Ovary (tissue), 10 donors: ENCODE results near the gene EXOC3L1. TPM values are rescaled to one million over a fixed set of nuclear protein-coding genes. Genes with fewer than 3 reads are reported as not detected.

Experiments
- DNase-seq, 5 donors: peaks; one replicate each; pipeline ENCODE4 v3.0.0-alpha.2; 2019 to 2020
- H3K27ac ChIP-seq, 2 donors: fragments of 200-600 bp; one replicate each; pipeline versions ENCODE4 v1.5.1 to v1.8.0; 2019 to 2022
- H3K27me3 ChIP-seq: fragments of 200-600 bp; one replicate; pipeline ENCODE4 v1.8.0; 2022
- H3K36me3 ChIP-seq: fragments of 200-600 bp; sonication (generic); one replicate; pipeline ENCODE4 v1.5.1; 2019
- H3K4me1 ChIP-seq: one replicate; pipeline ENCODE4 v1.8.1; 2013; ENCODE audit warnings: mild to moderate bottlenecking, moderate library complexity; ENCODE audit not compliant: insufficient read depth
- H3K4me3 ChIP-seq: fragments of 200-600 bp; sonication (generic); one replicate; pipeline ENCODE4 v1.5.1; 2017
- H3K9me3 ChIP-seq, 2 donors: fragments of 200-600 bp in 1 of 2; sonication (generic) in 1 of 2; one replicate each; pipeline versions ENCODE4 v1.5.1 to v1.8.1; 2013 to 2019; ENCODE audit warnings: mild to moderate bottlenecking in 1 of 2, moderate library complexity in 1 of 2
- CTCF ChIP-seq, 3 donors: fragments of 450-650 bp in 2 of 3; fragments of 200-600 bp in 1 of 3; IDR thresholded peaks; one replicate each; pipeline versions ENCODE4 v1.5.1 to v1.8.0; 2016 to 2022; ENCODE audit warnings: antibody characterized with exemption in 3 of 3, mild to moderate bottlenecking in 1 of 3
- EP300 ChIP-seq: sonication (generic); formaldehyde crosslinking; IDR thresholded peaks from one replicate; pipeline ENCODE4 v1.6.1; 2017; ENCODE audit warnings: antibody characterized with exemption
- POLR2A ChIP-seq: fragments of 450-650 bp; IDR thresholded peaks from one replicate; pipeline ENCODE4 v1.6.1; 2017; ENCODE audit warnings: antibody characterized with exemption, mild to moderate bottlenecking, moderate library complexity
- WGBS, 3 donors: extraction: QIAGEN DNeasy Blood & Tissue Kit in 1 of 3; methylation state at CpG; one replicate each; pipeline versions ENCODE4 v1.1.5 to v1.1.7; 2013 to 2017; 5-methylcytosine and 5-hydroxymethylcytosine counted together
- intact Hi-C, 4 donors: fragments of 100-400 bp; cut with DNase I; formaldehyde crosslinking; loops; one replicate each; pipeline versions ENCODE4 v1.11.0 to v1.15.1; 2022 to 2023
- long read RNA-seq, 3 donors: library from polyadenylated mRNA in 2 of 3; unstranded in 2 of 3; transcript quantifications; one replicate each; pipeline ENCODE4 v2.0.0 and lab custom pipeline, GENCODE V29; 2021 to 2026
- polyA plus RNA-seq, 2 donors: library from polyadenylated mRNA; stranded (reverse); fragments of 200-250 nt in 1 of 2; fragments of 350-450 nt in 1 of 2; fragmentation: Illumina TruSeq in 1 of 2; extraction: RNeasy Lipid Tissue Mini Kit (QIAGEN cat#74804) in 1 of 2; gene quantifications; one replicate each; pipeline ENCODE4 v1.2.3, GENCODE V29; 2013 to 2014
- total RNA-seq, 7 donors: library from RNA; depleted of rRNA in 2 of 7; stranded (reverse); fragments of >200 nt in 2 of 7; fragmentation: NEBNext Ultra II Directional in 3 of 7; extraction: Animal tissue kit (Norgen Biotek cat#: 25700) in 3 of 7; gene quantifications; one replicate each; pipeline versions ENCODE4 v1.1.0 to v1.2.4, GENCODE V29; 2016 to 2023
- donor health status: DM: no; HTN: no; CAD: no; lungs with moderate emphysema.
- donor health status: DM: no; HTN: no; CAD: no.
- donor health status: Bipolar disorder and iron deficiency.
- donor health status: DM: yes; HTN: yes; CAD: no.
- donor health status: DM: no; HTN: no; CAD: no.
- donor health status: DM: yes; HTN: yes; CAD: no.

The EXOC3L1 gene, protein sequence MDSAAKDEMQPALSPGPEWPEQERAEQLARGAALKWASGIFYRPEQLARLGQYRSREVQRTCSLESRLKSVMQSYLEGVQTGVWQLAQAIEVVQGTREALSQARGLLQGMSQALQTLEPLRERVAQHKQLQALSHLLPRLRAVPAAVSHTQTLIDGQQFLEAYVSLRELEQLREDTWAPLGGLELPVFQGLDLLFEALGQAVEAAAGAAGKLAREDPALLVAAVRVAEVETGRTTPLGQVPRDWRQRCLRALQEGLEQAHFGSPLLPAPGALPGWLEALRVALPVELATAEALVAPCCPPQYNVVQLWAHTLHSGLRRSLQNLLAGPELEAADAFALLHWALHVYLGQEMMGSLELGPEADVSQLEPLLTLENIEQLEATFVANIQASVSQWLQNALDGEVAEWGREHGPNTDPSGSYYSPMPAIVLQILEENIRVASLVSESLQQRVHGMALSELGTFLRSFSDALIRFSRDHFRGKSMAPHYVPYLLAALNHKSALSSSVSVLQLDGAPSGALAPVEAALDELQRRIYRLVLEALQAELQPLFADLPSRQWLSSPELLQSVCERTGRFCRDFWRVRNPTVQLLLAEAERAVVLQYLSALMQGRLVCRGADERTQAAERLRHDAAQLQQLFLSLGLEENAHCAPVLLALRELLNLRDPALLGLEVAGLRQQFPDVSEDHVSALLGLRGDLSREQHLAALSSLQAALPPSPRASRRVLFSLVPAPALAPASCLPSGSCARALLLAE
- total RNA-seq (10 to 100 TPM in 4 of 7 donors, 1 to 10 TPM in 3; 6.1 to 33.0 (median 16.4) TPM), polyA plus RNA-seq (10 to 100 TPM in 1 of 2 donors, under 1 TPM in 1; 0.32 to 12.2 TPM)
- long read RNA-seq, donor 1, partial matches to known transcripts = 7 of 14 reads
- long read RNA-seq, donor 1, other reads (novel, unspliced or antisense) = 6 of 14 reads
- long read RNA-seq, donor 2, partial matches to known transcripts = 60 of 60 reads
- long read RNA-seq, donor 2, other reads (novel, unspliced or antisense) = 0 of 60 reads
- long read RNA-seq, donor 3, transcript EXOC3L1-204 (4 exons, 807 nt) = major isoform, 6 of 46 reads
- long read RNA-seq, donor 3, partial matches to known transcripts = 30 of 46 reads
- long read RNA-seq, donor 3, other reads (novel, unspliced or antisense) = 9 of 46 reads

DNA sequence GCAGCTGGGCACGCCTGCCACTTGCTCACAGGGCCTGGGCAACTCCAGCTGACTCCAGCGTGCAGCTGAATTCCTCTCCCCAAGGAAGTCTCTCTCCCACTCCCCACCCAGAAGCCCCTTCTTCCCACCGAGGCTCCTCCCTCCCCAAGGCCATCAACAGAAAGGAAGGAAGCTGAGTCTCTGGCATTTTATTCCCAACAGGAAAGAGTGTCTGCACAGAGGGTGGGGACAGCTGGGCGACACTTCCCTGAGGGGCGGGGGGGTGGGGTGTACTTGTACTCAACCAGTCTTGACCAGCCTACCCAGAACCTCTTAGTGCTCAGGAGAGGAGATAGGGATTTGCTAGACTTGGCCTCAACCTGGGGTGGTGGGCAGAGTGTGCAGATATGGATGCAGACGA, at the start of gene EXOC3L1:
TSS of gene EXOC3L1 (minus strand) at position 96 of the 400 bp plus-strand sequence. CDS start 460 bp downstream, outside the sequence.
- WGBS, 3 donors = 6 to 18% (median 14%) methylated on average over 6 of the region's 6 CpGs
- no peak within 1 kb of the TSS for H3K27ac ChIP-seq
- DNase-seq = no peak
- peaks cover 13% of the 10 kb centered on the region for H3K4me1 ChIP-seq
- no peaks in the 10 kb centered on the region for H3K36me3 ChIP-seq
- intact Hi-C loops = no loop called here
- H3K27me3 ChIP-seq = no peaks in the 10 kb centered on the region
- TF ChIP-seq EP300 (no peak), CTCF (IDR thresholded peaks at IDR 0.05) (no peak), POLR2A (no peak)
- no peak within 1 kb of the TSS for H3K4me3 ChIP-seq
- H3K9me3 ChIP-seq = no peaks in the 10 kb centered on the region

GRCh38 chr16:67238806-67239470, 49.0 kb upstream of the EXOC3L1 start:
- intact Hi-C loops = no loop called here
- Histone ChIP-seq H3K27ac (no peak overlapping the region), H3K36me3 (no peaks in the 10 kb centered on the region), H3K27me3 (no peaks in the 10 kb centered on the region), H3K9me3 (no peaks in the 10 kb centered on the region), H3K4me3 (no peak overlapping the region), H3K4me1 (peaks cover 3% of the 10 kb centered on the region)
- 80 to 92% (median 84%) methylated on average over 9 of the region's 9 CpGs for WGBS, 3 donors
- no peak for DNase-seq
- TF ChIP-seq CTCF (IDR thresholded peaks at IDR 0.05) (no peak), POLR2A (no peak), EP300 (no peak)

DNA sequence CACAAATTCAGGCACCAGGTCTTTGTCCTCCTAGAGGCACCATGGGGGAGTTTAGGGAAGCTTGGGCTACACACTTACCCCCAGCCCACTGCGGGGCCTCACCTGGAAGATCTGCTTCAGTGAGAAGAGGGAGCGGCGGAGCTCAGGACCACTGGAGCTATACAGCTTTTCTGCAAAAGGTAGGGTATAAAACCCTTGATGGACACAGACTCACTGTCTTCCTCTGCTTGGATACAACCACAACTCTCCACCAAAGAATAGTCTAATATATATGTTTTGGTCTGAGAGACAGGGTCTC, 48.3 kb upstream of the EXOC3L1 start:
- no peak for DNase-seq
- H3K27ac ChIP-seq = no peak overlapping the region
- H3K36me3 ChIP-seq = no peaks in the 10 kb centered on the region
- intact Hi-C loops = no loop called here
- WGBS, 3 donors = 91 to 98% (median 94%) methylated on average over 3 of the region's 3 CpGs
- no peak overlapping the region for H3K4me3 ChIP-seq
- H3K27me3 ChIP-seq = no peaks in the 10 kb centered on the region
- TF ChIP-seq POLR2A (no peak), CTCF (IDR thresholded peaks at IDR 0.05) (no peak), EP300 (no peak)
- H3K4me1 ChIP-seq = peaks cover 3% of the 10 kb centered on the region
- no peaks in the 10 kb centered on the region for H3K9me3 ChIP-seq
